A549 (cell line): ENCODE data around the gene RELL1.

ENCODE experiments used
- EP300 ChIP-seq, 2 experiments: fragments of >200 bp; sonication (Bioruptor Twin); formaldehyde crosslinking; IDR thresholded peaks; 2 replicates in 1 of 2; 3 replicates in 1 of 2; pipeline ENCODE4 v1.6.1; 2016 to 2017
- POLR2A ChIP-seq: IDR thresholded peaks from 2 replicates; pipeline ENCODE4 v1.6.1; 2012; ENCODE audit warnings: mild to moderate bottlenecking, low read length
- RAD21 ChIP-seq, 2 experiments: fragments of >200 bp in 1 of 2; sonication (Bioruptor Twin) in 1 of 2; formaldehyde crosslinking in 1 of 2; IDR thresholded peaks in 1 of 2; conservative IDR thresholded peaks in 1 of 2; 2 replicates in 1 of 2; 3 replicates in 1 of 2; pipeline ENCODE4 v1.6.1; 2012 to 2018; ENCODE audit warnings: inconsistent platforms in 1 of 2
- TF ChIP-seq, protein P1 (sequence below): fragments of 250-450 bp; sonication (Bioruptor Pico); IDR thresholded peaks from 2 replicates; pipeline ENCODE4 v1.5.0; 2021; ENCODE audit warnings: mild to moderate bottlenecking, moderate library complexity, borderline replicate concordance
- TF ChIP-seq, protein P2 (sequence below): fragments of >200 bp; sonication (Bioruptor Twin); formaldehyde crosslinking; IDR thresholded peaks from 3 replicates; pipeline ENCODE4 v1.5.1; 2016

DNA sequence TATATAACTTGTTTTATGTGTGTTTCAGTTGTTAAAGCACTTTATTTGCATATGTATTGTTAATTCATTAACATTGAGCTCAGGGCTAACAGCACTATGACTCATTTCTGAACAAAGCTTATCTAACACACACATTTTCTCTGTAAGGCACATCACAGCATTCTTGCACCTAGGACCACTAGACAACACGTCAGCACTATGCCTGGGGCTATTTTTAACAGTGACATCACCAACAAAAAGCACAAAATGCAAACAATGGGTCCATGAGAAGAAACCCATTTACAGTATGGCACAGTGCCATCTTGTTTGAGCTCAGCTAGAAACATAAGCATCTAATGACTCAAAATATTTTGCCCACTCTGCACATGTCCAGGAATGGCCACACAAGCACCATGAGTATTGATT lies 124.4 kb downstream of the RELL1 start:
- TF ChIP-seq, protein P1, sequence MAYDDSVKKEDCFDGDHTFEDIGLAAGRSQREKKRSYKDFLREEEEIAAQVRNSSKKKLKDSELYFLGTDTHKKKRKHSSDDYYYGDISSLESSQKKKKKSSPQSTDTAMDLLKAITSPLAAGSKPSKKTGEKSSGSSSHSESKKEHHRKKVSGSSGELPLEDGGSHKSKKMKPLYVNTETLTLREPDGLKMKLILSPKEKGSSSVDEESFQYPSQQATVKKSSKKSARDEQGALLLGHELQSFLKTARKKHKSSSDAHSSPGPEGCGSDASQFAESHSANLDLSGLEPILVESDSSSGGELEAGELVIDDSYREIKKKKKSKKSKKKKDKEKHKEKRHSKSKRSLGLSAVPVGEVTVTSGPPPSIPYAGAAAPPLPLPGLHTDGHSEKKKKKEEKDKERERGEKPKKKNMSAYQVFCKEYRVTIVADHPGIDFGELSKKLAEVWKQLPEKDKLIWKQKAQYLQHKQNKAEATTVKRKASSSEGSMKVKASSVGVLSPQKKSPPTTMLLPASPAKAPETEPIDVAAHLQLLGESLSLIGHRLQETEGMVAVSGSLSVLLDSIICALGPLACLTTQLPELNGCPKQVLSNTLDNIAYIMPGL (CRISPR knock-in tag), result no peak
- no peak for TF ChIP-seq POLR2A
- TF ChIP-seq EP300 (IDR thresholded peaks at IDR 0.05), result no peak
- TF ChIP-seq, protein P2, sequence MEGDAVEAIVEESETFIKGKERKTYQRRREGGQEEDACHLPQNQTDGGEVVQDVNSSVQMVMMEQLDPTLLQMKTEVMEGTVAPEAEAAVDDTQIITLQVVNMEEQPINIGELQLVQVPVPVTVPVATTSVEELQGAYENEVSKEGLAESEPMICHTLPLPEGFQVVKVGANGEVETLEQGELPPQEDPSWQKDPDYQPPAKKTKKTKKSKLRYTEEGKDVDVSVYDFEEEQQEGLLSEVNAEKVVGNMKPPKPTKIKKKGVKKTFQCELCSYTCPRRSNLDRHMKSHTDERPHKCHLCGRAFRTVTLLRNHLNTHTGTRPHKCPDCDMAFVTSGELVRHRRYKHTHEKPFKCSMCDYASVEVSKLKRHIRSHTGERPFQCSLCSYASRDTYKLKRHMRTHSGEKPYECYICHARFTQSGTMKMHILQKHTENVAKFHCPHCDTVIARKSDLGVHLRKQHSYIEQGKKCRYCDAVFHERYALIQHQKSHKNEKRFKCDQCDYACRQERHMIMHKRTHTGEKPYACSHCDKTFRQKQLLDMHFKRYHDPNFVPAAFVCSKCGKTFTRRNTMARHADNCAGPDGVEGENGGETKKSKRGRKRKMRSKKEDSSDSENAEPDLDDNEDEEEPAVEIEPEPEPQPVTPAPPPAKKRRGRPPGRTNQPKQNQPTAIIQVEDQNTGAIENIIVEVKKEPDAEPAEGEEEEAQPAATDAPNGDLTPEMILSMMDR, result no peak
- TF ChIP-seq RAD21 (conservative IDR thresholded peaks at IDR 0.05 in 1 of 2, IDR thresholded peaks at IDR 0.05 in 1 of 2), result no peak
